K562 (cell line): ENCODE data around the gene PCP4L1. TPM values are rescaled to one million over a fixed set of nuclear protein-coding genes. Genes with fewer than 3 reads are reported as not detected.

Source experiments
- EP400 ChIP-seq: fragments of 450-650 bp; IDR thresholded peaks from 2 replicates; pipeline ENCODE4 v1.6.1; 2017; ENCODE audit warnings: antibody characterized with exemption, mild to moderate bottlenecking, moderate library complexity
- KDM2B ChIP-seq: fragments of 250-450 bp; sonication (Bioruptor Pico); IDR thresholded peaks from 2 replicates; pipeline ENCODE4 v1.8.0; 2021; ENCODE audit warnings: mild to moderate bottlenecking, moderate library complexity
- PHB ChIP-seq: fragments of 250-450 bp; sonication (Bioruptor Pico); IDR thresholded peaks from 2 replicates; pipeline ENCODE4 v1.5.0; 2021
- PPARD ChIP-seq: fragments of 250-450 bp; sonication (Bioruptor Pico); IDR thresholded peaks from 2 replicates; pipeline ENCODE4 v1.8.0; 2022; ENCODE audit warnings: inconsistent platforms, mild to moderate bottlenecking, moderate library complexity
- RBFOX2 ChIP-seq: fragments of 200-400 bp; formaldehyde crosslinking; IDR thresholded peaks from 2 replicates; pipeline ENCODE4 v1.6.1; 2017; ENCODE audit warnings: low read depth, mild to moderate bottlenecking, low read length, moderate library complexity
- TAF1 ChIP-seq: IDR thresholded peaks from 2 replicates; pipeline ENCODE4 v1.6.1; 2011; ENCODE audit warnings: mild to moderate bottlenecking, low read length, moderate library complexity; ENCODE audit not compliant: insufficient read depth, control insufficient read depth, severe bottlenecking; ENCODE audit errors: extremely low read depth
- TAL1 ChIP-seq: fragments of 450-650 bp; IDR thresholded peaks from 2 replicates; pipeline ENCODE4 v1.6.1; 2016; ENCODE audit warnings: mild to moderate bottlenecking
- ZNF197 ChIP-seq: fragments of 200-800 bp; sonication (Bioruptor generic); IDR thresholded peaks from 2 replicates; pipeline ENCODE4 v1.6.1; 2016; ENCODE audit warnings: low read depth, missing genetic modification characterization, missing compliant biosample characterization
- ZNF311 ChIP-seq: fragments of 250-450 bp; sonication (Bioruptor Pico); IDR thresholded peaks from 2 replicates; pipeline ENCODE4 v1.4.0; 2020; ENCODE audit warnings: mild to moderate bottlenecking, moderate library complexity
- polyA plus RNA-seq, 8 experiments: library from polyadenylated mRNA; depleted of rRNA in 4 of 8; stranded (reverse) in 5 of 8; unstranded in 3 of 8; fragments of >200 nt; fragmentation: Nextera tagmentation in 2 of 8; fragmentation: Illumina TruSeq in 1 of 8; extraction: Ambion mirVana in 2 of 8; extraction: Trizol in 1 of 8; gene quantifications; 2 replicates each; pipeline versions ENCODE4 v1.2.1 to v1.2.3, GENCODE V29; 2011 to 2014; ENCODE audit warnings: inconsistent platforms in 1 of 8, missing spikeins in 1 of 8
- total RNA-seq, 7 experiments: library from RNA; depleted of rRNA in 6 of 7; stranded (reverse); fragments of >200 nt in 6 of 7; fragmentation: Illumina TruSeq in 2 of 7; extraction: Trizol in 2 of 7; gene quantifications; 2 replicates each; pipeline versions ENCODE4 v1.2.1 to v1.2.3, GENCODE V29; 2011 to 2021; ENCODE audit warnings: low replicate concordance in 1 of 7
- TF ChIP-seq, protein P1 (sequence below): fragments of 250-450 bp; sonication (Bioruptor Pico); IDR thresholded peaks from 2 replicates; pipeline ENCODE4 v1.5.0; 2021
- TF ChIP-seq, protein P2 (sequence below): IDR thresholded peaks from 2 replicates; pipeline ENCODE4 v1.6.1; 2014; ENCODE audit warnings: antibody characterized with exemption
- TF ChIP-seq, protein P3 (sequence below), 2 experiments: fragments of 450-650 bp in 1 of 2; sonication (generic) in 1 of 2; formaldehyde crosslinking in 1 of 2; IDR thresholded peaks in 1 of 2; conservative IDR thresholded peaks in 1 of 2; 2 replicates each; pipeline versions ENCODE4 v1.6.1 to v1.8.1; 2016 to 2023; ENCODE audit warnings: mild to moderate bottlenecking in 2 of 2, moderate library complexity in 2 of 2, inconsistent platforms in 1 of 2, missing genetic modification reagents in 1 of 2
- TF ChIP-seq, protein P4 (sequence below): sonication (generic); formaldehyde crosslinking; IDR thresholded peaks from 2 replicates; pipeline ENCODE4 v1.8.0; 2022; ENCODE audit warnings: mild to moderate bottlenecking, missing genetic modification reagents
- TF ChIP-seq, protein P5 (sequence below): fragments of 250-450 bp; sonication (Bioruptor Pico); IDR thresholded peaks from 2 replicates; pipeline ENCODE4 v1.9.0; 2021; ENCODE audit warnings: mild to moderate bottlenecking

Gene PCP4L1
- total and polyA plus RNA-seq, 9 of the 15 experiments (the other 6 are each of a cell fraction or from before 2014, with no cell fraction given), result not detected

DNA sequence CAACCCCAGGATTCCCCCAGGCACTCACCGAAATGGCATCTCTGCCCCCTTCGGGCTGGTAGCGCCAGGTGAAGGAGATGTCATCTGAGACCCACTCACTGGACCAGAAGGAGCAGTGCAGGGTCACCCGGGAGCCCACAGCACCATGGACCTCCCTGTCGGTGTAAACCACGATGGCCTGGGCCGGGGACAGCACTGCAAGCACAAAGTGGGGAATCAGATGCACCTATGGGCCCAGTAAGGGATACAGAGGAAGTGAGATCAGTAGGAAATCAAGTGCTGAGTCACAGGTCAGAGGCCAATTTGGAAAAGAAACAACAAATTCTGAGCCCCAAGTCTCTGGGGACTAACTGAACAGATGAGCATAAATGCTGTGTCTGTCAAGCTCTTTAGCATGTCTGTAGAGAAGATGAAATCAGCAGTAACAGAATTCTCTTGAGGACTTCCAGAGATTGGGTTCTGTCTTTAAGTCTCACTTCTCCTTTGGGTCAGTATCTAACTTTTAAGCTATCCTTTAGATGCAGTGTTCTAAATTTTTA lies 48.8 kb downstream of the PCP4L1 start (continued):
- TF ChIP-seq, protein P1, sequence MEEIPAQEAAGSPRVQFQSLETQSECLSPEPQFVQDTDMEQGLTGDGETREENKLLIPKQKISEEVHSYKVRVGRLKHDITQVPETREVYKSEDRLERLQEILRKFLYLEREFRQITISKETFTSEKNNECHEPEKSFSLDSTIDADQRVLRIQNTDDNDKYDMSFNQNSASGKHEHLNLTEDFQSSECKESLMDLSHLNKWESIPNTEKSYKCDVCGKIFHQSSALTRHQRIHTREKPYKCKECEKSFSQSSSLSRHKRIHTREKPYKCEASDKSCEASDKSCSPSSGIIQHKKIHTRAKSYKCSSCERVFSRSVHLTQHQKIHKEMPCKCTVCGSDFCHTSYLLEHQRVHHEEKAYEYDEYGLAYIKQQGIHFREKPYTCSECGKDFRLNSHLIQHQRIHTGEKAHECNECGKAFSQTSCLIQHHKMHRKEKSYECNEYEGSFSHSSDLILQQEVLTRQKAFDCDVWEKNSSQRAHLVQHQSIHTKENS (CRISPR knock-in tag), result no peak
- TF ChIP-seq PHB (CRISPR knock-in tag) (no peak), ZNF197 (CRISPR knock-in tag) (0 out of 2 replicates have a peak, but pooled peaks have one; percentile 50), EP400 (peak; percentile 45), PPARD (CRISPR knock-in tag) (no peak), RBFOX2 (peak; percentile 72), TAF1 (peak; percentile 39), TAL1 (no peak), ZNF311 (0 out of 2 replicates have a peak, but pooled peaks have one; percentile 23), KDM2B (CRISPR knock-in tag) (no peak)
- TF ChIP-seq, protein P2, sequence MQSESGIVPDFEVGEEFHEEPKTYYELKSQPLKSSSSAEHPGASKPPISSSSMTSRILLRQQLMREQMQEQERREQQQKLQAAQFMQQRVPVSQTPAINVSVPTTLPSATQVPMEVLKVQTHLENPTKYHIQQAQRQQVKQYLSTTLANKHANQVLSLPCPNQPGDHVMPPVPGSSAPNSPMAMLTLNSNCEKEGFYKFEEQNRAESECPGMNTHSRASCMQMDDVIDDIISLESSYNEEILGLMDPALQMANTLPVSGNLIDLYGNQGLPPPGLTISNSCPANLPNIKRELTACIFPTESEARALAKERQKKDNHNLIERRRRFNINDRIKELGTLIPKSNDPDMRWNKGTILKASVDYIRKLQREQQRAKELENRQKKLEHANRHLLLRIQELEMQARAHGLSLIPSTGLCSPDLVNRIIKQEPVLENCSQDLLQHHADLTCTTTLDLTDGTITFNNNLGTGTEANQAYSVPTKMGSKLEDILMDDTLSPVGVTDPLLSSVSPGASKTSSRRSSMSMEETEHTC, result no peak
- TF ChIP-seq, protein P3, sequence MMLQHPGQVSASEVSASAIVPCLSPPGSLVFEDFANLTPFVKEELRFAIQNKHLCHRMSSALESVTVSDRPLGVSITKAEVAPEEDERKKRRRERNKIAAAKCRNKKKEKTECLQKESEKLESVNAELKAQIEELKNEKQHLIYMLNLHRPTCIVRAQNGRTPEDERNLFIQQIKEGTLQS (IDR thresholded peaks at IDR 0.05), result peak; percentile 73
- TF ChIP-seq, protein P3 (CRISPR knock-in tag; conservative IDR thresholded peaks at IDR 0.05), result no peak
- TF ChIP-seq, protein P4, sequence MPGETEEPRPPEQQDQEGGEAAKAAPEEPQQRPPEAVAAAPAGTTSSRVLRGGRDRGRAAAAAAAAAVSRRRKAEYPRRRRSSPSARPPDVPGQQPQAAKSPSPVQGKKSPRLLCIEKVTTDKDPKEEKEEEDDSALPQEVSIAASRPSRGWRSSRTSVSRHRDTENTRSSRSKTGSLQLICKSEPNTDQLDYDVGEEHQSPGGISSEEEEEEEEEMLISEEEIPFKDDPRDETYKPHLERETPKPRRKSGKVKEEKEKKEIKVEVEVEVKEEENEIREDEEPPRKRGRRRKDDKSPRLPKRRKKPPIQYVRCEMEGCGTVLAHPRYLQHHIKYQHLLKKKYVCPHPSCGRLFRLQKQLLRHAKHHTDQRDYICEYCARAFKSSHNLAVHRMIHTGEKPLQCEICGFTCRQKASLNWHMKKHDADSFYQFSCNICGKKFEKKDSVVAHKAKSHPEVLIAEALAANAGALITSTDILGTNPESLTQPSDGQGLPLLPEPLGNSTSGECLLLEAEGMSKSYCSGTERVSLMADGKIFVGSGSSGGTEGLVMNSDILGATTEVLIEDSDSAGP (CRISPR knock-in tag), result no peak
- TF ChIP-seq, protein P5, sequence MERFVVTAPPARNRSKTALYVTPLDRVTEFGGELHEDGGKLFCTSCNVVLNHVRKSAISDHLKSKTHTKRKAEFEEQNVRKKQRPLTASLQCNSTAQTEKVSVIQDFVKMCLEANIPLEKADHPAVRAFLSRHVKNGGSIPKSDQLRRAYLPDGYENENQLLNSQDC (CRISPR knock-in tag), result no peak
